Neural cell (in vitro differentiated cells): Measurements from ENCODE around the gene SH3TC1. TPM values are rescaled to one million over a fixed set of nuclear protein-coding genes. Genes with fewer than 3 reads are reported as not detected.

Experiments used
- H2AFZ ChIP-seq: fragments of 200-600, 300-800 bp; sonication (generic), shearing (Covaris generic); 2 replicates; pipeline ENCODE4 v1.6.0; 2014; ENCODE audit warnings: low read depth, mild to moderate bottlenecking, antibody characterized with exemption, low read length, moderate library complexity
- H3F3A ChIP-seq: fragments of 200-600 bp; shearing (Covaris generic); 2 replicates; pipeline ENCODE4 v1.6.1; 2016; ENCODE audit warnings: mild to moderate bottlenecking, moderate library complexity, mixed read lengths, antibody characterized with exemption, low read length; ENCODE audit not compliant: insufficient read depth, poor library complexity, severe bottlenecking
- H3K27ac ChIP-seq: fragments of 200-600, 300-800 bp; sonication (generic), shearing (Covaris generic); 2 replicates; pipeline ENCODE4 v1.5.1; 2014; ENCODE audit warnings: mild to moderate bottlenecking, low read length, moderate library complexity
- H3K27me3 ChIP-seq: fragments of 300-800, 200-600 bp; sonication (generic), shearing (Covaris generic); 2 replicates; pipeline ENCODE4 v1.6.0; 2014; ENCODE audit warnings: mild to moderate bottlenecking, low read depth, low read length, moderate library complexity; ENCODE audit not compliant: insufficient read depth
- H3K36me3 ChIP-seq: fragments of 300-800, 200-600 bp; sonication (generic), shearing (Covaris generic); 2 replicates; pipeline ENCODE4 v1.5.1; 2014; ENCODE audit warnings: mild to moderate bottlenecking, antibody characterized with exemption, low read length, moderate library complexity; ENCODE audit not compliant: insufficient read depth
- H3K4me2 ChIP-seq: fragments of 300-800, 200-600 bp; sonication (generic), shearing (Covaris generic); 2 replicates; pipeline ENCODE4 v1.6.0; 2014; ENCODE audit warnings: mild to moderate bottlenecking, low read length
- H3K4me3 ChIP-seq: fragments of 300-800, 200-600 bp; sonication (generic), shearing (Covaris generic); 2 replicates; pipeline ENCODE4 v1.5.1; 2014; ENCODE audit warnings: mild to moderate bottlenecking, low read length, moderate library complexity
- H3K79me2 ChIP-seq: fragments of 200-600 bp; shearing (Covaris generic); replicated peaks from 2 replicates; pipeline ENCODE4 v1.6.0; 2014; ENCODE audit warnings: mild to moderate bottlenecking, low read length, moderate library complexity; ENCODE audit not compliant: insufficient read depth
- H3K9ac ChIP-seq: fragments of 300-800, 200-600 bp; sonication (generic), shearing (Covaris generic); 2 replicates; pipeline ENCODE4 v1.6.1; 2016; ENCODE audit warnings: mild to moderate bottlenecking, low read length, mixed read lengths
- H3K9me2 ChIP-seq: fragments of 200-600 bp; shearing (Covaris generic); 2 replicates; pipeline ENCODE4 v1.6.1; 2016; ENCODE audit warnings: mild to moderate bottlenecking, low read length, mixed read lengths; ENCODE audit not compliant: insufficient read depth
- H3K9me3 ChIP-seq: fragments of 200-600, 300-800 bp; sonication (generic), shearing (Covaris generic); 2 replicates; pipeline ENCODE4 v1.6.1; 2016; ENCODE audit warnings: mild to moderate bottlenecking, mixed run types, low read length, moderate library complexity, mixed read lengths
- H4K20me1 ChIP-seq: fragments of 200-600 bp; shearing (Covaris generic); 2 replicates; pipeline ENCODE4 v1.6.1; 2016; ENCODE audit warnings: mild to moderate bottlenecking, mixed run types; ENCODE audit not compliant: insufficient read depth
- EP300 ChIP-seq: fragments of 450-650 bp; conservative IDR thresholded peaks from 2 replicates; pipeline ENCODE4 v1.6.1; 2014; ENCODE audit warnings: antibody characterized with exemption, mild to moderate bottlenecking, moderate library complexity; ENCODE audit not compliant: poor library complexity, severe bottlenecking
- EZH2 ChIP-seq: fragments of 200-600, 300-800 bp; shearing (Covaris generic), sonication (generic); IDR thresholded peaks from 2 replicates; pipeline ENCODE4 v1.6.1; 2014; ENCODE audit warnings: antibody characterized with exemption, low read length, borderline replicate concordance, mild to moderate bottlenecking; ENCODE audit not compliant: insufficient read depth, poor library complexity, severe bottlenecking
- MXI1 ChIP-seq: fragments of 450-650 bp; conservative IDR thresholded peaks from 2 replicates; pipeline ENCODE4 v1.6.1; 2014; ENCODE audit warnings: antibody characterized with exemption, mild to moderate bottlenecking; ENCODE audit not compliant: poor library complexity, severe bottlenecking
- POLR2AphosphoS5 ChIP-seq: IDR thresholded peaks from 2 replicates; pipeline ENCODE4 v1.6.1; 2012
- RAD21 ChIP-seq: fragments of 450-650 bp; conservative IDR thresholded peaks from 2 replicates; pipeline ENCODE4 v1.6.1; 2014; ENCODE audit warnings: antibody characterized with exemption, mild to moderate bottlenecking, moderate library complexity
- SMC3 ChIP-seq: fragments of 450-650 bp; conservative IDR thresholded peaks from 2 replicates; pipeline ENCODE4 v1.6.1; 2014; ENCODE audit warnings: antibody characterized with exemption, mild to moderate bottlenecking, moderate library complexity; ENCODE audit not compliant: poor library complexity
- TAF1 ChIP-seq: IDR thresholded peaks from 2 replicates; pipeline ENCODE4 v1.6.1; 2012; ENCODE audit warnings: low read depth
- polyA plus RNA-seq: library from polyadenylated mRNA; depleted of rRNA; stranded (reverse); fragments of >200 nt; gene quantifications from 2 replicates; pipeline ENCODE4 v1.2.3, GENCODE V29; 2014
- TF ChIP-seq, protein P1 (sequence below): IDR thresholded peaks from 2 replicates; pipeline ENCODE4 v1.6.1; 2012; ENCODE audit warnings: borderline replicate concordance
- TF ChIP-seq, protein P2 (sequence below): fragments of 450-650 bp; IDR thresholded peaks from 2 replicates; pipeline ENCODE4 v1.5.1; 2014; ENCODE audit warnings: antibody characterized with exemption, mild to moderate bottlenecking, moderate library complexity; ENCODE audit not compliant: poor library complexity, severe bottlenecking

SH3TC1 gene
- polyA plus RNA-seq, 1 donor from 2014 or later, result not detected

DNA sequence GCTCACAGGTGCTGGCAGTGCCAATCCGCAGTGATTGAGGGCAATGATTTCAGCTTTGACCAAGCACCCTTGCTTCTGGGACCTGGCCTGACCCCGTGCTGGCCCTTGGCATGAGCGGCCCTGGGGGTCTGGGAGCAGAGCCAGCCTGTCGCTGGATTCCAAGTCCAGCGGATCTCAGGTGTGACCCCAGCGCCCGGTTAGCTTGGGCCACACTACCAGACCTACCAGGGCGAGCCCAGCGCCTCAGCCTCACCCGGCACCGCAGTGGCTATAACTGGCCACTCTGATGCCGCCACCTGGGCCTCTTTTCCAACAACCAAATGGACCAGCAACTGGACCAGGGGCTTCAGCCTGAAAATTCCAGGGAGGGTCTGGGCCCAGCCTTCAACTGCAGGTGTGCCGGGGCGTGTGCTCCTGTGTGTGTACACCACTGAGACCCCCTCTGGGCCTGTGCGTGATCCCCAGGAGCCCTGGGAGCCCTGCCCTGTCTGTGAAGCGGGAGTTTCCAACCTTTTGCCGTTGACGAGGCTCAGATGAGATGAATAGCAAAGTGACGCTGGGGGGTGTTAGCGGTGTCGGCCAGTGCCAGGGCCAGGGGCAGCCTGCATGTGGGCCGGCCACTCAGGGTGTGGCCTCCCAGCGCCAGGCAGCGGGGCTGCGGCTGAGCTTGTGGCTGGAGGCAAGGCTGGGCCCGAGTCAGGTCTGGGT, 658 bp downstream of the SH3TC1 start:
- no peaks in the 10 kb centered on the region for H3K9me3 ChIP-seq
- TF ChIP-seq, protein P1, sequence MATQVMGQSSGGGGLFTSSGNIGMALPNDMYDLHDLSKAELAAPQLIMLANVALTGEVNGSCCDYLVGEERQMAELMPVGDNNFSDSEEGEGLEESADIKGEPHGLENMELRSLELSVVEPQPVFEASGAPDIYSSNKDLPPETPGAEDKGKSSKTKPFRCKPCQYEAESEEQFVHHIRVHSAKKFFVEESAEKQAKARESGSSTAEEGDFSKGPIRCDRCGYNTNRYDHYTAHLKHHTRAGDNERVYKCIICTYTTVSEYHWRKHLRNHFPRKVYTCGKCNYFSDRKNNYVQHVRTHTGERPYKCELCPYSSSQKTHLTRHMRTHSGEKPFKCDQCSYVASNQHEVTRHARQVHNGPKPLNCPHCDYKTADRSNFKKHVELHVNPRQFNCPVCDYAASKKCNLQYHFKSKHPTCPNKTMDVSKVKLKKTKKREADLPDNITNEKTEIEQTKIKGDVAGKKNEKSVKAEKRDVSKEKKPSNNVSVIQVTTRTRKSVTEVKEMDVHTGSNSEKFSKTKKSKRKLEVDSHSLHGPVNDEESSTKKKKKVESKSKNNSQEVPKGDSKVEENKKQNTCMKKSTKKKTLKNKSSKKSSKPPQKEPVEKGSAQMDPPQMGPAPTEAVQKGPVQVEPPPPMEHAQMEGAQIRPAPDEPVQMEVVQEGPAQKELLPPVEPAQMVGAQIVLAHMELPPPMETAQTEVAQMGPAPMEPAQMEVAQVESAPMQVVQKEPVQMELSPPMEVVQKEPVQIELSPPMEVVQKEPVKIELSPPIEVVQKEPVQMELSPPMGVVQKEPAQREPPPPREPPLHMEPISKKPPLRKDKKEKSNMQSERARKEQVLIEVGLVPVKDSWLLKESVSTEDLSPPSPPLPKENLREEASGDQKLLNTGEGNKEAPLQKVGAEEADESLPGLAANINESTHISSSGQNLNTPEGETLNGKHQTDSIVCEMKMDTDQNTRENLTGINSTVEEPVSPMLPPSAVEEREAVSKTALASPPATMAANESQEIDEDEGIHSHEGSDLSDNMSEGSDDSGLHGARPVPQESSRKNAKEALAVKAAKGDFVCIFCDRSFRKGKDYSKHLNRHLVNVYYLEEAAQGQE, result no peak
- no peak for TF ChIP-seq TAF1
- no peak for TF ChIP-seq MXI1
- H4K20me1 ChIP-seq, result no peaks in the 10 kb centered on the region
- no peaks in the 10 kb centered on the region for H3K36me3 ChIP-seq
- H3F3A ChIP-seq, result no peaks in the 10 kb centered on the region
- no peak overlapping the region for H3K4me3 ChIP-seq
- H3K79me2 ChIP-seq, result no peaks in the 10 kb centered on the region
- H3K4me2 ChIP-seq, result no peak overlapping the region
- no peaks in the 10 kb centered on the region for H3K9me2 ChIP-seq
- no peak overlapping the region for H3K9ac ChIP-seq
- no peak overlapping the region for H3K27ac ChIP-seq
- H2AFZ ChIP-seq, result no peak overlapping the region
- H3K27me3 ChIP-seq, result no peaks in the 10 kb centered on the region

DNA sequence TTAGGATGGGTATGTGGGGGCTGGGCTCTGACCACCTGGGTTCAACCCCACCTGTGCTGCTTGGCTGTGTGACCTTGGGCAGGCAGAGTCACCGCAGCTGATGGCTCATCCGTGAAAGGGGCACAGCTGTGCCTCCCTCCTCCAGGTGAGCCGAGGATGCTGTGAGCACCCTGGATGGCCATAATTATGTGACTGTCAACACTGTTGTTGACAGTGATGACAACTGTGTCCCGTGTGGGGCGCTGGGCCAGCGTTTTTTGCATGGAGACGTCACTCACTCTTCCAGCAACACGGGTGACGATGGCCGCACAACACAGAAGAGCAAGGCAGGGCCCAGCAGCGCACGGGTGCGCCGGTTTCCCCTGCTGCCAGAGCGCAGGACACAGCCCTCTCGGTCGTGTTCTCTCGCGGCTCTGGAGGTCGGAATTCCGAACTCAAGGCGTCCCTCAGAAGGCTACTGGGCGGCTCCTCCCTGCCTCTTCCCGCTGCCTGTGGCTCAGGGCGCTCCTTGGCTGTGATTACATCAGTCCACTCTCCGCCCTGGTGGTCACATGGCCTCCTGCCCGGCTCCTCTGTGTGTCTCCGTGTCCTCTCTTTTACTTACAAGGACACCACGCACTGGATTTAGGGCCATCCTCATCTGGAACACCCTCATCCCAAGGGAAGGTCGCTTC, 1.3 kb downstream of the SH3TC1 start:
- H3K27ac ChIP-seq, result no peak overlapping the region
- no peaks in the 10 kb centered on the region for H4K20me1 ChIP-seq
- no peaks in the 10 kb centered on the region for H3K36me3 ChIP-seq
- H3K9ac ChIP-seq, result no peak overlapping the region
- H3K4me2 ChIP-seq, result no peak overlapping the region
- no peak overlapping the region for H3K4me3 ChIP-seq
- no peak overlapping the region for H2AFZ ChIP-seq
- no peaks in the 10 kb centered on the region for H3F3A ChIP-seq
- H3K79me2 ChIP-seq, result no peaks in the 10 kb centered on the region
- no peaks in the 10 kb centered on the region for H3K9me2 ChIP-seq
- no peaks in the 10 kb centered on the region for H3K27me3 ChIP-seq
- no peaks in the 10 kb centered on the region for H3K9me3 ChIP-seq
- TF ChIP-seq, protein P1, result no peak
- TF ChIP-seq RAD21, result no peak
- TF ChIP-seq EZH2, result no peak
- TF ChIP-seq, protein P2, sequence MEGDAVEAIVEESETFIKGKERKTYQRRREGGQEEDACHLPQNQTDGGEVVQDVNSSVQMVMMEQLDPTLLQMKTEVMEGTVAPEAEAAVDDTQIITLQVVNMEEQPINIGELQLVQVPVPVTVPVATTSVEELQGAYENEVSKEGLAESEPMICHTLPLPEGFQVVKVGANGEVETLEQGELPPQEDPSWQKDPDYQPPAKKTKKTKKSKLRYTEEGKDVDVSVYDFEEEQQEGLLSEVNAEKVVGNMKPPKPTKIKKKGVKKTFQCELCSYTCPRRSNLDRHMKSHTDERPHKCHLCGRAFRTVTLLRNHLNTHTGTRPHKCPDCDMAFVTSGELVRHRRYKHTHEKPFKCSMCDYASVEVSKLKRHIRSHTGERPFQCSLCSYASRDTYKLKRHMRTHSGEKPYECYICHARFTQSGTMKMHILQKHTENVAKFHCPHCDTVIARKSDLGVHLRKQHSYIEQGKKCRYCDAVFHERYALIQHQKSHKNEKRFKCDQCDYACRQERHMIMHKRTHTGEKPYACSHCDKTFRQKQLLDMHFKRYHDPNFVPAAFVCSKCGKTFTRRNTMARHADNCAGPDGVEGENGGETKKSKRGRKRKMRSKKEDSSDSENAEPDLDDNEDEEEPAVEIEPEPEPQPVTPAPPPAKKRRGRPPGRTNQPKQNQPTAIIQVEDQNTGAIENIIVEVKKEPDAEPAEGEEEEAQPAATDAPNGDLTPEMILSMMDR, result no peak
- TF ChIP-seq TAF1, result no peak
- no peak for TF ChIP-seq MXI1
- no peak for TF ChIP-seq SMC3
- TF ChIP-seq POLR2AphosphoS5, result no peak
- TF ChIP-seq EP300, result no peak
